GM12878 (cell line): Measurements from ENCODE around the gene SORCS1. TPM values are rescaled to one million over a fixed set of nuclear protein-coding genes. Genes with fewer than 3 reads are reported as not detected.

ENCODE experiments used
- ATAC-seq: fragments of 200-7000 bp; cut with Tn5 transposase; 3 replicates; pipeline ENCODE4 v1.9.1; 2020; ENCODE audit warnings: mild to moderate bottlenecking, moderate library complexity
- BruUV-seq: library from RNA; stranded (reverse); fragments of 400-500 nt; replicated peaks from 2 replicates; lab custom pipeline; 2021; lab: Mats Ljungman, UMichigan
- CTCF ChIA-PET: fragments of 300-600 bp; sonication (Branson Sonifier 250); formaldehyde crosslinking; extraction: SDS; loops from one replicate; lab custom pipeline; 2021; ENCODE audit warnings: inconsistent platforms; lab: Yijun Ruan, JAX
- POLR2A ChIA-PET: fragments of 350-600 bp; formaldehyde crosslinking; extraction: SDS; loops from one replicate; lab custom pipeline; 2021; ENCODE audit warnings: inconsistent platforms; lab: Charles Lee
- RAD21 ChIA-PET: fragments of 300-600 bp; sonication (Branson Sonifier 250); formaldehyde crosslinking; loops from one replicate; lab custom pipeline; 2023; ENCODE audit warnings: antibody characterized with exemption; ENCODE audit not compliant: unreplicated experiment; lab: Charles Lee
- SMC1A ChIA-PET: fragments of 300-600 bp; sonication (Branson Sonifier 250); formaldehyde crosslinking; loops from one replicate; lab custom pipeline; 2023; ENCODE audit not compliant: unreplicated experiment, uncharacterized antibody; lab: Charles Lee
- DNase-seq: peaks from one replicate; pipeline ENCODE4 v3.0.0-alpha.2; 2011; ENCODE audit warnings: low read depth, low spot score
- FAIRE-seq: peaks from 3 replicates; lab custom pipeline; 2011; peaks lifted over from hg19 to GRCh38; lab: Jason Lieb, UNC
- H2AFZ ChIP-seq: 2 replicates; pipeline ENCODE4 v1.6.0; 2011; ENCODE audit warnings: low read depth, low read length, control low read depth; ENCODE audit not compliant: control insufficient read depth
- H3K27ac ChIP-seq: 2 replicates; pipeline ENCODE4 v1.5.1; 2011; ENCODE audit warnings: control low read depth; ENCODE audit not compliant: control insufficient read depth, insufficient read depth
- H3K27me3 ChIP-seq, 2 experiments: replicated peaks in 1 of 2; 2 replicates each; pipeline versions ENCODE4 v1.6.0 to v1.6.1; 2011; ENCODE audit warnings: low read length in 1 of 2; ENCODE audit not compliant: control insufficient read depth in 2 of 2, insufficient read depth in 2 of 2
- H3K36me3 ChIP-seq, 2 experiments: 2 replicates each; pipeline ENCODE4 v1.5.1; 2011; ENCODE audit warnings: low read length in 1 of 2; ENCODE audit not compliant: control insufficient read depth in 2 of 2, insufficient read depth in 2 of 2
- H3K4me1 ChIP-seq: 2 replicates; pipeline ENCODE4 v1.6.1; 2011; ENCODE audit warnings: mild to moderate bottlenecking, low read length, moderate library complexity, mixed read lengths; ENCODE audit not compliant: control insufficient read depth, insufficient read depth
- H3K4me2 ChIP-seq: 2 replicates; pipeline ENCODE4 v1.6.0; 2011; ENCODE audit warnings: control low read depth; ENCODE audit not compliant: control insufficient read depth, insufficient read depth
- H3K4me3 ChIP-seq: fragments of 200-600 bp; sonication (generic); 2 replicates; pipeline ENCODE4 v1.5.1; 2016
- H3K79me2 ChIP-seq: 2 replicates; pipeline ENCODE4 v1.6.0; 2011; ENCODE audit warnings: low read length; ENCODE audit not compliant: control insufficient read depth, insufficient read depth
- H3K9ac ChIP-seq: 2 replicates; pipeline ENCODE4 v1.8.0; 2011; ENCODE audit warnings: low read length, control low read depth, mixed read lengths; ENCODE audit not compliant: control insufficient read depth, insufficient read depth
- H3K9me3 ChIP-seq: replicated peaks from 3 replicates; pipeline ENCODE4 v1.5.1; 2011; ENCODE audit warnings: mild to moderate bottlenecking, low read length; ENCODE audit not compliant: control insufficient read depth, insufficient read depth
- H4K20me1 ChIP-seq: 2 replicates; pipeline ENCODE4 v1.6.0; 2011; ENCODE audit not compliant: control insufficient read depth, insufficient read depth
- GABPA ChIP-seq: IDR thresholded peaks from 2 replicates; pipeline ENCODE4 v1.6.1; 2014; ENCODE audit warnings: antibody characterized with exemption, low read depth, mild to moderate bottlenecking, inconsistent platforms
- NFIC ChIP-seq: IDR thresholded peaks from 2 replicates; pipeline ENCODE4 v1.6.1; 2012; ENCODE audit warnings: low read depth, mild to moderate bottlenecking, inconsistent platforms, low read length, moderate library complexity
- NKRF ChIP-seq: fragments of 450-650 bp; conservative IDR thresholded peaks from 2 replicates; pipeline ENCODE4 v1.6.1; 2017; ENCODE audit warnings: mild to moderate bottlenecking, moderate library complexity
- PAX5 ChIP-seq: IDR thresholded peaks from 2 replicates; pipeline ENCODE4 v1.6.1; 2011; ENCODE audit warnings: low read depth, low read length, borderline replicate concordance
- PKNOX1 ChIP-seq: fragments of 450-650 bp; IDR thresholded peaks from 2 replicates; pipeline ENCODE4 v1.6.1; 2016; ENCODE audit warnings: mild to moderate bottlenecking
- POU2F2 ChIP-seq: IDR thresholded peaks from 3 replicates; pipeline ENCODE4 v1.6.1; 2011; ENCODE audit warnings: low read depth, mild to moderate bottlenecking, low read length, borderline replicate concordance
- RAD21 ChIP-seq: IDR thresholded peaks from 2 replicates; pipeline ENCODE4 v1.6.1; 2011; ENCODE audit warnings: mild to moderate bottlenecking, low read depth, low read length, moderate library complexity; ENCODE audit not compliant: insufficient read depth
- RAD51 ChIP-seq: fragments of 450-650 bp; IDR thresholded peaks from 2 replicates; pipeline ENCODE4 v1.6.1; 2016; ENCODE audit warnings: moderate library complexity, mild to moderate bottlenecking, inconsistent platforms
- SMAD5 ChIP-seq: IDR thresholded peaks from 2 replicates; pipeline ENCODE4 v1.6.1; 2016; ENCODE audit warnings: antibody characterized with exemption, low read depth
- STAT1 ChIP-seq: fragments of 450-650 bp; conservative IDR thresholded peaks from 2 replicates; pipeline ENCODE4 v1.6.1; 2014; ENCODE audit warnings: antibody characterized with exemption, mild to moderate bottlenecking
- TBL1XR1 ChIP-seq: IDR thresholded peaks from 2 replicates; pipeline ENCODE4 v1.6.1; 2012; ENCODE audit warnings: low read depth, low read length, improper control_type of control experiment
- ZBTB11 ChIP-seq: fragments of 450-650 bp; formaldehyde crosslinking; IDR thresholded peaks from 2 replicates; pipeline ENCODE4 v1.5.0; 2022; ENCODE audit warnings: mild to moderate bottlenecking, missing genetic modification characterization
- ZSCAN29 ChIP-seq: fragments of 450-650 bp; IDR thresholded peaks from 2 replicates; pipeline ENCODE4 v1.6.1; 2017; ENCODE audit warnings: mild to moderate bottlenecking, moderate library complexity
- WGBS: methylation state at CpG from one replicate; pipeline ENCODE4 v1.1.6; 2016; ENCODE audit warnings: low lambda C conversion rate; ENCODE audit not compliant: insufficient replicate concordance, insufficient coverage; ENCODE audit errors: missing lambda C conversion rate; 5-methylcytosine and 5-hydroxymethylcytosine counted together
- in situ Hi-C: fragments of 300-500 bp; cut with MboI; formaldehyde crosslinking; loops from 9 replicates; pipeline ENCODE4 v1.14.3; 2018; ENCODE audit warnings: mixed read lengths
- intact Hi-C: fragments of 100-400 bp; cut with micrococcal nuclease; formaldehyde crosslinking; loops from one replicate; pipeline ENCODE4 v1.14.2; 2022; ENCODE audit not compliant: unreplicated experiment
- polyA plus RNA-seq, 11 experiments: library from polyadenylated mRNA; depleted of rRNA in 4 of 11; unstranded in 6 of 11; stranded (reverse) in 5 of 11; fragments of >200 nt; fragmentation: Nextera tagmentation in 4 of 11; fragmentation: Illumina TruSeq in 1 of 11; extraction: Ambion mirVana in 4 of 11; extraction: Trizol in 1 of 11; gene quantifications; 1 replicate in 1 of 11; 2 replicates in 10 of 11; pipeline versions ENCODE4 v1.2.1 to v1.2.3, GENCODE V29; 2011 to 2016; ENCODE audit warnings: inconsistent platforms in 2 of 11, missing spikeins in 2 of 11, low read depth in 1 of 11
- total RNA-seq, 4 experiments: library from RNA; depleted of rRNA in 3 of 4; stranded (reverse); fragments of >200 nt in 3 of 4; fragmentation: Illumina TruSeq in 1 of 4; extraction: Trizol in 1 of 4; gene quantifications; 2 replicates each; pipeline versions ENCODE4 v1.2.1 to v1.2.3, GENCODE V29; 2013 to 2021
- TF ChIP-seq, protein P1 (sequence below): fragments of 150-350 bp; IDR thresholded peaks from 2 replicates; pipeline ENCODE4 v1.6.1; 2016; ENCODE audit warnings: low read depth, low read length

SORCS1 gene
- total and polyA plus RNA-seq, 10 of the 15 experiments (the other 5 are each of a cell fraction or from before 2014, with no cell fraction given) = 0.02 to 9.6 (median 0.06) TPM; not detected in 3

GRCh38 chr10:106820579-106820978, 343.9 kb downstream of the SORCS1 start (continued):
- TF ChIP-seq, protein P1, sequence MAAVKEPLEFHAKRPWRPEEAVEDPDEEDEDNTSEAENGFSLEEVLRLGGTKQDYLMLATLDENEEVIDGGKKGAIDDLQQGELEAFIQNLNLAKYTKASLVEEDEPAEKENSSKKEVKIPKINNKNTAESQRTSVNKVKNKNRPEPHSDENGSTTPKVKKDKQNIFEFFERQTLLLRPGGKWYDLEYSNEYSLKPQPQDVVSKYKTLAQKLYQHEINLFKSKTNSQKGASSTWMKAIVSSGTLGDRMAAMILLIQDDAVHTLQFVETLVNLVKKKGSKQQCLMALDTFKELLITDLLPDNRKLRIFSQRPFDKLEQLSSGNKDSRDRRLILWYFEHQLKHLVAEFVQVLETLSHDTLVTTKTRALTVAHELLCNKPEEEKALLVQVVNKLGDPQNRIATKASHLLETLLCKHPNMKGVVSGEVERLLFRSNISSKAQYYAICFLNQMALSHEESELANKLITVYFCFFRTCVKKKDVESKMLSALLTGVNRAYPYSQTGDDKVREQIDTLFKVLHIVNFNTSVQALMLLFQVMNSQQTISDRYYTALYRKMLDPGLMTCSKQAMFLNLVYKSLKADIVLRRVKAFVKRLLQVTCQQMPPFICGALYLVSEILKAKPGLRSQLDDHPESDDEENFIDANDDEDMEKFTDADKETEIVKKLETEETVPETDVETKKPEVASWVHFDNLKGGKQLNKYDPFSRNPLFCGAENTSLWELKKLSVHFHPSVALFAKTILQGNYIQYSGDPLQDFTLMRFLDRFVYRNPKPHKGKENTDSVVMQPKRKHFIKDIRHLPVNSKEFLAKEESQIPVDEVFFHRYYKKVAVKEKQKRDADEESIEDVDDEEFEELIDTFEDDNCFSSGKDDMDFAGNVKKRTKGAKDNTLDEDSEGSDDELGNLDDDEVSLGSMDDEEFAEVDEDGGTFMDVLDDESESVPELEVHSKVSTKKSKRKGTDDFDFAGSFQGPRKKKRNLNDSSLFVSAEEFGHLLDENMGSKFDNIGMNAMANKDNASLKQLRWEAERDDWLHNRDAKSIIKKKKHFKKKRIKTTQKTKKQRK = no peak
- no peak for TF ChIP-seq STAT1
- TF ChIP-seq PAX5 = no peak
- TF ChIP-seq, all 136 proteins: peak for 0

- no TSS peak for BruUV-seq
- ChIA-PET POLR2A (no interaction called here), CTCF (interaction anchor here (1.9 kb wide), 1 partner anchor 114 kb away, joined by 4 read pairs; no protein-coding TSS in a partner anchor), RAD21 (no interaction called here), SMC1A (no interaction called here)
- Histone ChIP-seq H4K20me1 (no peaks in the 10 kb centered on the region), H3K79me2 (no peaks in the 10 kb centered on the region), H3K4me3 (no peak overlapping the region), H2AFZ (no peak overlapping the region), H3K9me3 (no peaks in the 10 kb centered on the region), H3K9ac (no peak overlapping the region), H3K36me3 (no peaks in the 10 kb centered on the region), H3K27ac (no peak overlapping the region), H3K4me2 (no peak overlapping the region), H3K4me1 (peaks cover 9% of the 10 kb centered on the region), H3K27me3 (no peaks in the 10 kb centered on the region; a peak in 1 of 4 replicates)
- intact Hi-C loops = no loop called here
- in situ Hi-C loops = no loop called here
- FAIRE-seq (no peak), ATAC-seq (no peak), DNase-seq (no peak)
- 20% methylated on average over 4 of the region's 4 CpGs for WGBS
- TF ChIP-seq GABPA (no peak), RAD51 (no peak), RAD21 (no peak), TBL1XR1 (no peak), NKRF (no peak), POU2F2 (no peak), SMAD5 (no peak), PKNOX1 (no peak), NFIC (no peak), ZSCAN29 (no peak), ZBTB11 (CRISPR knock-in tag) (no peak)
These were observed 345.0 kb downstream of the SORCS1 start for GRCh38 chr10:106819490-106819889.
